NCI-H345 (cell line): ENCODE results near the gene SERPINB10.

ENCODE experiments used
- DNase-seq: peaks from one replicate; lab custom pipeline; 2025; lab: John Stamatoyannopoulos, UW

The SERPINB10 gene

GRCh38 chr18:63982361-63982760 is 74.6 kb downstream of the SERPINB10 start:
- no peak for DNase-seq
